Sigmoid colon (tissue), 4 donors: ENCODE results near the gene LMO3.

Experiments
- CTCF ChIP-seq, 4 experiments: fragments of 450-650 bp in 3 of 4; fragments of 200-600 bp in 1 of 4; IDR thresholded peaks; one replicate each; pipeline ENCODE4 v1.5.1; 2016 to 2019; ENCODE audit warnings: antibody characterized with exemption in 4 of 4, mild to moderate bottlenecking in 3 of 4, moderate library complexity in 2 of 4
- EP300 ChIP-seq, 4 donors: sonication (generic); formaldehyde crosslinking; IDR thresholded peaks; one replicate each; pipeline ENCODE4 v1.6.1; 2017; ENCODE audit warnings: antibody characterized with exemption in 4 of 4
- POLR2A ChIP-seq, 2 donors: fragments of 450-650 bp; IDR thresholded peaks; one replicate each; pipeline ENCODE4 v1.6.1; 2016; ENCODE audit warnings: antibody characterized with exemption in 2 of 2, mild to moderate bottlenecking in 2 of 2, moderate library complexity in 2 of 2
- POLR2AphosphoS5 ChIP-seq, 4 donors: sonication (generic); formaldehyde crosslinking; IDR thresholded peaks; one replicate each; pipeline ENCODE4 v1.6.1; 2017; ENCODE audit warnings: antibody characterized with exemption in 4 of 4

- TF ChIP-seq CTCF (IDR thresholded peaks at IDR 0.05): no peak
- TF ChIP-seq POLR2A (IDR thresholded peaks at IDR 0.05): no peak
- TF ChIP-seq POLR2AphosphoS5 (IDR thresholded peaks at IDR 0.05): no peak
- no peak for TF ChIP-seq EP300 (IDR thresholded peaks at IDR 0.05)
Observed at GRCh38 chr12:16555630-16556029, 50.3 kb downstream of the LMO3 start.
